Stomach smooth muscle (tissue), 2 donors: ENCODE results near the gene CNPPD1.
A peak's percentile ranks its signal among the peaks of the same experiment; 100 is the strongest.

Source experiments
- H3K27ac ChIP-seq: one replicate; pipeline ENCODE4 v1.7.0; 2013; ENCODE audit warnings: mild to moderate bottlenecking, low read length, inconsistent platforms
- H3K27me3 ChIP-seq, 2 donors: one replicate each; pipeline ENCODE4 v1.7.0; 2013; ENCODE audit warnings: low read length in 2 of 2; ENCODE audit not compliant: insufficient read depth in 2 of 2, control insufficient read depth in 1 of 2
- H3K36me3 ChIP-seq, 2 donors: one replicate each; pipeline ENCODE4 v1.7.0; 2013; ENCODE audit warnings: low read length in 2 of 2; ENCODE audit not compliant: control insufficient read depth in 2 of 2, insufficient read depth in 2 of 2
- H3K4me1 ChIP-seq: one replicate; pipeline ENCODE4 v1.7.0; 2013; ENCODE audit warnings: low read length; ENCODE audit not compliant: control insufficient read depth, insufficient read depth
- H3K4me3 ChIP-seq, 2 donors: one replicate each; pipeline ENCODE4 v1.7.0; 2013; ENCODE audit warnings: low read length in 2 of 2
- H3K9ac ChIP-seq, 2 donors: one replicate each; pipeline ENCODE4 v1.7.0; 2013; ENCODE audit warnings: low read length in 2 of 2, mild to moderate bottlenecking in 1 of 2
- H3K9me3 ChIP-seq, 2 donors: one replicate each; pipeline ENCODE4 v1.7.0; 2013; ENCODE audit warnings: low read length in 2 of 2; ENCODE audit not compliant: control insufficient read depth in 2 of 2
- donor health status: healthy.
- donor health status: Pancreatic carcinoma.

CNPPD1 gene

GRCh38 chr2:219176818-219177551 lies at the start of gene CNPPD1:
TSS of gene CNPPD1 (minus strand) at chr2:219176925. CDS start at chr2:219176828, 97 bp downstream.
- Histone ChIP-seq H3K36me3 (peaks cover 40 to 48% of the 10 kb centered on the region in 2 donors), H3K4me3 (peak within 1 kb of the TSS; percentile 88 to 93), H3K27me3 (no peaks in the 10 kb centered on the region), H3K9me3 (no peaks in the 10 kb centered on the region), H3K27ac (peak within 1 kb of the TSS; percentile 99), H3K4me1 (peaks cover 50% of the 10 kb centered on the region), H3K9ac (peak within 1 kb of the TSS; percentile 99)

GRCh38 chr2:219225350-219225749 lies 48.6 kb upstream of the CNPPD1 start:
- Histone ChIP-seq H3K4me1 (peaks cover 23% of the 10 kb centered on the region), H3K27ac (no peak overlapping the region), H3K9me3 (no peaks in the 10 kb centered on the region), H3K4me3 (no peak overlapping the region), H3K27me3 (no peaks in the 10 kb centered on the region), H3K9ac (peak overlapping the region in 1 of 2 donors; percentile 13), H3K36me3 (peaks cover 47 to 48% of the 10 kb centered on the region in 2 donors)

GRCh38 chr2:219223831-219224610 lies 47.3 kb upstream of the CNPPD1 start:
- Histone ChIP-seq H3K27ac (no peak overlapping the region), H3K9me3 (no peaks in the 10 kb centered on the region), H3K36me3 (peaks cover 54% of the 10 kb centered on the region in 2 donors), H3K4me1 (peaks cover 29% of the 10 kb centered on the region), H3K27me3 (no peaks in the 10 kb centered on the region), H3K4me3 (no peak overlapping the region), H3K9ac (no peak overlapping the region)

DNA sequence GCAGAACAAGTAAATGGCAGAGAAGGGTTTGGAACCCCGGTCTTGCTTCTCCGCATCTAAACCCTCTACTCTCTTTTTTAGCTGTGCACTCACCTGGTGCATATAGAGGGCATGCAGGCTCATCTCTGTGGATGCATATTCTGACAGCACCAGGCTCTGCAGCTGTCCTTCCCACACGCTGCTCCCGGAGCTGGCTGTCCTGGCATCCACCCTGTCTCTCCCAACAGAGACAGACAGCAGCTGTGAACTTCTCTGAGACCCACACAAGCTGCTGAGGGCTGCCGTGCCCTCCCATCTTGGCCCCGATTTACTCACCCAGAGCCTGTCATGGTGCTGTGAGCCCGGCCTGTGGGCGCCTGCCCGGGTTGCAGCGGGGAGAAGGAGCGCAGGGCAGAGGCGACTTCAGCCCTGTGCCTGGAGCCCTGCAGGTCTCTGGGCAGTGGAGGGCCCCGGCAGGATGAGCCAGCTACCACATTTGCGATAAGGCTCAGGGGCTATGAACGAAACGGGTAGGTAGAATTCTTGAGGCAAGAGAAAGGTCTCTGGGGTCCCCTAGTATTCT lies 45.3 kb upstream of the CNPPD1 start:
- peaks cover 54% of the 10 kb centered on the region in 2 donors for H3K36me3 ChIP-seq

DNA sequence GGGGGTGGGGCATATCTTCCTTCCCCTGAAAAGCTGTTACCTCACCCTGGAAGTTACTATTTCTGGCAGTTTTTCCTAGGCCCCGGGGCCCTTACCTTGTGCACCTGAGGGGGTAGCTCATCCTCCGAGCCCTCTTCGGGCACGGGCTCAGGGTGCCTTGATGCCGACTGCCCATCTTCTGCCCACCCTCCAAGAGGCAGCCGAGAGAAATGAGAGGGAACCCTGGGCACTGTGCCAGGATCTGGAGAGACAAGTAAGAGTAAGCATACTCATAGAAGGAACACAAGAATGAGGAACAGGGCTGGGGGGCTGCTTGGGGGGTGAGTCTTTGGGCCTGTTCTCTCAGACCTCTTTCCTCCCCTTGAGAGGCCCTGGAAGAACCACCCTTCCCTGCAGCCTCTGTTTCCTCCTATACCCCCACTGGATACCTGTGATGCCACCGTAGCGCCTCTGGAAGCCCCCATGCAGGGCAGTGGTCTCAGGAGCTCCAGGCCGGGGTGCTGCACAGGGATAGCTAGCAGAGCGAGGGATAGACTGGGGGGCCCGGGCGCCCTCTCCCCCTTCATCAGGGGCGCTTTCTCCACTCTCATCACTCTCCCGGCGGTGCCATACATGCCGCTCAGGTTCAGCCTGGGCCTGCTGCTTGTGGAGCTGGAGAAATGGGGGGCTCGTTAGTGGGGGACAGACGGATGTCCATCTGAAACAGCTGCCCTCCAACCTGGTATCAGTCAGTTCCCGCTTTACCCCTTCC lies 44.1 kb upstream of the CNPPD1 start:
- Histone ChIP-seq H3K27me3 (no peaks in the 10 kb centered on the region), H3K4me3 (no peak overlapping the region), H3K9ac (no peak overlapping the region), H3K27ac (no peak overlapping the region), H3K4me1 (peaks cover 42% of the 10 kb centered on the region), H3K36me3 (peaks cover 52 to 57% of the 10 kb centered on the region in 2 donors), H3K9me3 (no peaks in the 10 kb centered on the region)

More for the DNA sequence above, 45.3 kb upstream of the CNPPD1 start:
- Histone ChIP-seq H3K27me3 (no peaks in the 10 kb centered on the region), H3K9ac (no peak overlapping the region), H3K4me1 (peaks cover 32% of the 10 kb centered on the region), H3K9me3 (no peaks in the 10 kb centered on the region), H3K27ac (no peak overlapping the region), H3K4me3 (no peak overlapping the region)

GRCh38 chr2:219219784-219220532 lies 43.2 kb upstream of the CNPPD1 start:
- peak overlapping the region; percentile 90 for H3K27ac ChIP-seq
- H3K27me3 ChIP-seq: no peaks in the 10 kb centered on the region
- H3K36me3 ChIP-seq: peaks cover 47 to 57% of the 10 kb centered on the region in 2 donors
- H3K4me1 ChIP-seq: peaks cover 44% of the 10 kb centered on the region
- H3K4me3 ChIP-seq: peak overlapping the region in 1 of 2 donors; percentile 80
- peak overlapping the region; percentile 60 to 80 for H3K9ac ChIP-seq
- no peaks in the 10 kb centered on the region for H3K9me3 ChIP-seq

DNA sequence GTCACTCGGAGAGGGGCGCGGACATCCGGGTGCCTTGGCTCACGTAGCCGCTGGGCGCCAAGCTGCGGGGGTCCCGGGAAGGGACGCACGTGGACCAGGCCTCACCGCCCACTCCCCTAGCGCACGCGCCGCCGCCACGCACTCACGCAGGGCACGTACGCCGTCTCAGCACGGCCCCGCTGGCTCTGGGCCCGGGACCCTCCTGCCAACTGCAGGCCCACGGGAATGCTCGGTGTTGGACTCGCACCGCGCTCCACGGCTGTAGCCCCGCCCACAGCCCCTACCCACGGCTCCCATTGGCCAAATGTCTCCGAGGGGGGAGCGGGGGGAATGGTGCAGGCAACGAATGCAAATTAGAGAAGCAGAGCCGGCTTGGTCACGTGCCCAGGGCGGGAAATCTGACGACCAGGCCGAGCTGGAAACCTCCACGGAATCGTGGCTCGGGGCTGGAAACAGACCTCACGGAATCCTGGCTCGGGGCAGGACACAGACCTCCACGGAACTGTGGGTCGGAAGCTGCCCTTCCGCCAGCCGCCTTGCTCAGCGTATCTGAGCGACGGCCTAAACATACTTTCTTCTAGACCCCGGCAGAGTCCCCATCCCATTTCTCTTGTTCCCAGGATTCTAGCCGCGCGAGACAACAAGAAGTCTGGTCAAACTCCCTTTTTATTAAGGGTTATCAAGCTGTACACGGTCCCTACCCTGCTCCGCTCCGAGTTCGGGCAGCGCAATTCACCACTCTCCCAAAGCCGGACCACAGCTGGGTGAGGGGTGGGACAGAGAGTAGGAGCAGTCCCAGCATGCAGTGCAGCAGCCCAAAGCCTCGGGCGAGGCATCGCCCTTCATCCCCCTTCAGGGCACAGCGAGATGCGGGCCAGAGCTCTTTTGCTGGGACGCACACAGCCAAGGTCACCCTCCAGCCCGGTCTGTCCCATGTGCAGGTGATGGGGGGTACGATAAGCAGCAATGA lies 42.3 kb upstream of the CNPPD1 start, which contains the start of gene ABCB6:
TSS of gene ABCB6 (minus strand) at position 227 of the 970 bp plus-strand sequence. CDS start 285 bp downstream, outside the sequence.
- no peaks in the 10 kb centered on the region for H3K9me3 ChIP-seq
- H3K4me1 ChIP-seq: peaks cover 44% of the 10 kb centered on the region
- peak within 1 kb of the TSS; percentile 90 for H3K27ac ChIP-seq
- H3K27me3 ChIP-seq: no peaks in the 10 kb centered on the region
- H3K4me3 ChIP-seq: peak within 1 kb of the TSS; percentile 73 to 80
- peaks cover 45 to 57% of the 10 kb centered on the region in 2 donors for H3K36me3 ChIP-seq
- H3K9ac ChIP-seq: peak within 1 kb of the TSS; percentile 64 to 80

- no peaks in the 10 kb centered on the region for H3K9me3 ChIP-seq
These were observed 41.5 kb upstream of the CNPPD1 start for GRCh38 chr2:219218217-219218731.

DNA sequence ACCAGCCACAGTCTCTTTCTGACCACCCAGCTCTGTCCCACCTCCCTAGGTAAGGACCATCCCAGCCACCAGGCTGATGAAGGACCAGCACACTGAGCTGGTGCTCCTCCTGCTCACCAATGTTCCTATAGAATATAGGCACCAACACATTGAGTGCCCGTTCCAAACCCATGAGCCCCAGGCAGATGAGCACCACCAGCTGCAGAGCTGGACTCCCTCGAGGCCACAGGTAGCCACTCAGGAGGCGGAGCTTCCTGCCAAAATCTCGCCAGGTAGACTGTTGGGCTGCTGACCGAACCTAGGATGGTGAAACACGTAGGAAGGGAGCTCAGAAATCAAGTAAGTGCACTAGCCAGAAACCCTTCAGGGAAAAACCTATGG lies 39.8 kb upstream of the CNPPD1 start:
- Histone ChIP-seq H3K27me3 (no peaks in the 10 kb centered on the region), H3K27ac (peak overlapping the region; percentile 90), H3K9me3 (no peaks in the 10 kb centered on the region), H3K9ac (no peak overlapping the region), H3K36me3 (peaks cover 35 to 51% of the 10 kb centered on the region in 2 donors), H3K4me3 (no peak overlapping the region), H3K4me1 (peaks cover 44% of the 10 kb centered on the region)

More at GRCh38 chr2:219218217-219218731, 41.5 kb upstream of the CNPPD1 start:
- H3K27me3 ChIP-seq: no peaks in the 10 kb centered on the region
- peak overlapping the region; percentile 90 for H3K27ac ChIP-seq
- H3K4me1 ChIP-seq: peaks cover 44% of the 10 kb centered on the region
- H3K36me3 ChIP-seq: peaks cover 44 to 56% of the 10 kb centered on the region in 2 donors
- H3K9ac ChIP-seq: peak overlapping the region; percentile 64 to 65
- H3K4me3 ChIP-seq: peak overlapping the region; percentile 73 to 80
